AG08396 (cell line): ENCODE results near the gene QKI.
"Not testable (repeated sequence)": the region's sequence is repeated elsewhere in the genome, so short reads cannot be mapped to it uniquely, and the experiment has no call there.

Source experiments
- DNase-seq: peaks from one replicate; pipeline ENCODE4 v3.0.0; 2012; ENCODE audit warnings: low spot score, mixed read lengths

The QKI gene

DNA sequence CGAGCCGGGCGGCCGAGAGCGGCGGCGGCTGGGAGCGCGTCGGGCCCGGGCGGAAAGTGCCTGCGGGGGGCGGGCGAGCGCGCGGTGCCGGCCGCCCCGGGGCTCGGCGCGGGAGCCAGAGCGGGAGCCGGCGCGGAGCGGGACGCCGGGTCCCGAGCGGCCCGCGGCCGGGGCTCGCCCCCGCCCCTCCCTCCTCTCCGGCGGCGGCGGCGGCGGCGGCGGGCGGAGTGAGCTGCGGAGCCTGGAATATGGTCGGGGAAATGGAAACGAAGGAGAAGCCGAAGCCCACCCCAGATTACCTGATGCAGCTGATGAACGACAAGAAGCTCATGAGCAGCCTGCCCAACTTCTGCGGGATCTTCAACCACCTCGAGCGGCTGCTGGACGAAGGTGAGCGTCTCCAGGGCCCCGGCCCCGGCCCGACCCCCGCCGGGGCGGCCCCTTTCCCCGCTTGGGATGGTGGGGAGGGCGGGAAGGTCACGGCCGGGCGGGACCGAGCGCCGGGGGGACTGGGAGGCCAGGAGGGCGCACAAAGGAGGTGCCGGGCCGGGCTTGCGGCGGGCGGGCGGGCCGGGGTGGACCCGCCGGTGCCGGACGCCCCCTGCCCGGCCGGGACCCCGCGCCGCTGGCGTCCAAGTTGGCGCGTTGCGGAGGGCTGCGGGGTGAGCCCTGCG lies 565 bp downstream of the QKI start:
- DNase-seq: peak; percentile 70

DNA sequence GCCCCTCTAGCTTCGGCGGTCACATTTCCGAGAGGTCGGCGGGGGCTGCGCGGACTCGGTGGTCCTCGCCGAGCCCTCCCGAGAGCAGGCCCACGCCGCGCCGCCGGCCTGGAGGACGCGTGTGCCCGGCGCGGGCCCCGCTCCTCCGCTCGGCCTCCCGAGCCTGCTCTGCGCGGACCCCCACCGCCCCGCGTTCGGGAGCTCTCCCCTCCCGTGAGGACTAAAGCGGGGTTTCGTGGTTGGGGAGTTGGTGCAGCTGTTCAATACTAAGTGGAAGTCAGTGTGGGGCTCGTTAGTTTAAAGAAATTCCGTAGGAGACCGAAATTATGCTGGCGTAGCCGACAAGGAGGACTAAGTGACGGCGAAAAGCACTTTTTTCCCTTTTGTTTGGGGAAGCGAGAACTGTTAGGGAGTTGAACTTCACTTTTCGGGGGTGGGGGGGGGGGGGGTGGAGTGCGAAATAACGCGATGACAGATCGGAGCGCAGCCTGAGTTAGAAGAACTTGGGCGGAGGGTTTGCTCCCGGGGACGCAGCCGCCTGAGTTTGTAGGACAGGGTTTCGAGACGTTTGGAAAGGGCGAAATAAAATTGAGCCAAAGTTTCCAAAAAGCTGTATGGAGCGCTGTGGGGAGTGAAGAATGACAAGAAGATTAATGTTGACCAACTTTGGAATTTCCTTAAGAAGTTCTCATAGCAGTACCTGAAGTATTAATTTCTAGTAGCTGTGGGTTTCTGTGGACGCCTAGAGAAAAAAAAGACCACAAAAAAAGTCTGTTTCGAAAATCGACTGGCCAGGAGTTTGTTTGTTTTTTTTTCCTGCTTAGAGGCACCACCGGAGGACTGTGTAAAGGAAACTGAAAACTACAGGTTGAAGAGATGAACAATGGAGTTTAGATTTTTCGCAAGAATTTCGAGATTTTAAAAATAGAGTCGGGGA lies 1.4 kb downstream of the QKI start:
- DNase-seq: peak; percentile 74

DNA sequence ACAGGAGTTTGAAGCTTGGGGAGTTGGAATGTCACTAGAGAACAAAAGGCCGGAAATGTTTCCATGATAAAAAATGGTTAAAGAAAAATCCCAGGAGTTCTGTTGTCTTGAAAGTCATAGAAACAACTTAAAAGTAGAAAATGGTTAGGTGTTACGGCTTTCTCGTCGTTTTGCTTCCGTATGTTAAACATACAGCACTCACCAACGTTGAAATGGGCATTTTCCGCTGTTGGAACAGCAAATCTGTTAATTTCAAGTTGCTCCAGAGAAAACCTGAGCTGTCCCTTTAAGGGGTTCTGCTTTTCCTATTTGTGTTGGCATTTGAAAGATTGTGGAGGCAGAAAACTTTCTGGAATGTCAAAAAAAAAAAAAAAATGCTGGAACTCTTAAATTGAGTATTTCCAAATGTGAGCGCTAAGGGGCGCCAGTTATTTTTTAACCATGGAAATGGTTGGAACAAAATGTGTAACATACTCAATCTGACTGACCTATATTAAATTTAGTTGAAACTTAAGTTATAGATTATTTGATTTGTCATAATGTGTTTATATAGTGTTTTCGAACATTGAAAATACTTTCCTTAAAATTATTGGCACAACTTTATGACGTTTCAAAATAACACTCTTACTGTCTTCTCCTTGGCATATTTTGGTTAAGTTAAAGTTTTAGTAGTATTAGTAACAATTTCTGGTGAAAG lies 2.2 kb downstream of the QKI start:
- peak; percentile 65 for DNase-seq

DNA sequence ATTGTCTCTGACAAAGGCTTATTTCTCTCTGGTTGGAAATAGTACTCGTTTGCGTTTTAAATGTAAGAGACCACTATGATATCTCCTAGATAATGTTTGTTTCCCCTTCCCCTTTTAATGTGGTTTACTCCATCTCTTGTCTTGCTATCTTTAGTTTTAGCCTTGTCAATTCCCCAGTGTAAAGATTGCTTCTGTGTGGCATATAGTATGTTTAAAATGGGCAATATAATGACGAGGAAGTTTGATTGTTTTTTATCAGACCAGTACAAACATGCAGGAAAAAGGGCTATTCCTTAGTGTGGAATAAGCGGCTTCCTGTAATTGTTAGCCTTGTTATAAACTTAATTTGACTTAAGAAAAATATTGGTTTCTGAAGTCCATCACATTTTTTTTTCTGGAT lies 3.1 kb downstream of the QKI start:
- no peak for DNase-seq

DNA sequence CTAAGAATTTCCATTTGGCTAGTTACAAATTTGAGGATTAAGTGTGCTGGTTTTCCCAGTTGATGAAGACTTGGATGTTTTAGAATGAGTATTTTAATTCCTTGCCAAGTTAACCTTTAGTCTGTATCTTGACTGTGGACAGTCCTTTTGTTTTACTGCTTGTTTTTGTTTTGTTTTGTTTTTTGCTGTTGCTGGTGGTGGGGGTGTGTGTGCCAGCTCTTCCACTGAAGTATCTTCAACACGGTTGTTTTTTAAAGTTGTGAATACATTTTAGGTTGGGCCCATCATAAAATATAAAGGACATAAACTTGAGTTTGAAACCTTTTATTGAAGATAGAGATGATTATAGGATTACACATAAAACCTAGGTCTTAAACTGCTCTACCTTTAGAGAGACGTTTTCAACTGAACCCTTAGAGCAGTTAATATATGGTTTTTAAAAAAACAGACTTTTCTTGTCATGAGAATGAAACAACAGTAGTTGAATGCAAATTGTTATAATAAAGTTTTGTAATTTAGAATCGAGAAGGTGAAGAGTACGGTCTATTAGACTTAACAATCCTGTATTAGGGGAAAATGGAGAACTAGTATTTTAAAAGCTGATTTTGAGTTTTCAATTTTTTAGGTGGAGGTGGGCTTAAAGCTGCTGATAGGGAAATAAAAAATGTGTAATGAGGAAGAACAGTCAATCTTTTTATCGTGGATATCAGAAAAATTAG lies 4.0 kb downstream of the QKI start:
- no peak for DNase-seq

DNA sequence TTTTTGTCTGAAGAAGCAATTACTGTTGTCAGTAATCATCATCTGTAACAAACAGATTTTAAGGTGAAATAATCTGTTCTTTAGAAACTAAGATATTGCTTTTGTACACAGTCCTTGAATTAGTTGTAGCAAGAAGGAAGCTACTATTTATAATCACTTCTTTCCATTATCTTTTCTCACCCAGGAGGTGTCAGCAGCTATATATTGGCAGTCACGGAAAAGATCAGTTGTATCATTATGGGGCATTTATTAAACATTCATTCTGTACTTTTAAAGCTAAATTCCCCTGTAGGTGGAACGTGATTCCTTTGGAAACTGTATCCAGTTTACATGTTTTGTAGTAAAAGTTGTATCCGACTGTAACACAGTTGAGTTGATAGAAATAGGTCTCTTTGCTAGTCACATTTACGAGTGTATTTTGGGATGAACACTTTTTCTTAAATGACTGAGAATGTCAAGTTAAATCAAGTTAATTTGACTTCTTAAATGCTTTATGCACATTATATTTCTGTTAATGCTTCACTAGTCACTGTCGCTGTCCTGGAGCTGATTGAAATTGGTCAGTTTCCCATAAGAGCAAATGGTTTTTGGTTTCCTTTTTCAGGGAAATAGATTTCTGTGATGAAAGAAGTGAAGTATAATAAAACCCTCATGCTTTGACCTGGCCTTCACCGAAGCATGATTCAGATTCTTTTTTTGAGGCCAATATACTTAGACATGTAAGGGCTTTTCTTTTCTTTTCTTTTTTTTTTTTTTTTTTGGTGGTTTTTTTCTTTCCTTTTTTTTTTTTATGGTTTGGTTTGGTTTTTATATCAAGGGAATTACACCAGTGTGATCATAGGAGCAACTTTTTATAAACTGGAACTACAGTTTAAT lies 5.1 kb downstream of the QKI start:
- DNase-seq: no peak

DNA sequence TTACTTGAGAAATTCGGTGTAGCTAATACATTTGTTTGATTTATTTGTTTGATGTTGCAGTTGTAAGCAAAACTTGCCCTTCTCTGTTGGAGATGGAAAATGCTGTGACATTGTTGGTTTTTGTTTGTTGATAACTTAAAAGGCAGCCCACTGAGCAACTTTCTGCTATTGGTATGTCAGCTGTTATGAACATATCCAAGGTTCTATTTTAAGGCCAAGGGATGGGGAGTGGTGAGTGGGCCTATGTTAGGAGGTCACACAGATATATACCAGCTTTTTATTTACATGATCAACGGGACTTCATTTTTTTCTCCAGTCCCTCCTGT lies 5.7 kb downstream of the QKI start:
- no peak for DNase-seq

DNA sequence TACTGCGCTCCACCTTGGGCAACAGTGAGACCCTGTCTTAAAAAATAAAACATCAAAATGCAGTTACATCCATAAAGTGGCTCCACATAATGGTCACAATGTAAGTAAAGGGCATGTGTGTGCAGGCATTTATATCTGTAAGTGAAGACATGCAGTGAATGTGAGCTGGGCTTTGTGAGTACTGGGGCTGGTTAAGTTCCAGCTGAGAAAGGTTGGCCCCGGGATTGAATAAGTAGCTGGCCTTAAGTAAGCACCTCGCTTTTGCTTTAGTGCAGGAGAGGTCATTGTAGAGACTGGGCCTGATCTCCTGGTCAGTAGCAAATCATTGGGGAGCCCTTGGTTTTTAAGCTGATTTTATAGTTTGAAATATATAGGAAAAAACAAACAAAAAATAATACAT lies 8.0 kb downstream of the QKI start:
- DNase-seq: no peak

DNA sequence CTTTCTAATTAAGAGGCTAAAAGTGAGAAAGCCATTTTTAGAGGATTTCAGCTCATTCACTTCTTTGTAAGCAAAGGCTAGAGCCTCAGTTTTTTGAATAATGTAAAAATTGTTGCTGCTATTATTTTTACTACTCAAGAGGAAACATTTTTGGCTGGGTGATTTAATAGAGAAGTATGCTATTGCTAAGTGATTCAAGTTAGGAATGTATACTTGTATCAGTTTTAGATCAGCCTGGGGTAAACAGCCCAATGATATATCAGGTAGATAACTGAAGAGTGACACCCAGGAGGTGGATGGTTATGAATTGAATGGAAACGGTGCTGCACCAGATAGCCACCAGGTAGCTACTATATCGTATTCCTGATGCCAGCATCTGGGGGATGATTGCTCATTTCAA lies 9.2 kb downstream of the QKI start:
- no peak for DNase-seq

DNA sequence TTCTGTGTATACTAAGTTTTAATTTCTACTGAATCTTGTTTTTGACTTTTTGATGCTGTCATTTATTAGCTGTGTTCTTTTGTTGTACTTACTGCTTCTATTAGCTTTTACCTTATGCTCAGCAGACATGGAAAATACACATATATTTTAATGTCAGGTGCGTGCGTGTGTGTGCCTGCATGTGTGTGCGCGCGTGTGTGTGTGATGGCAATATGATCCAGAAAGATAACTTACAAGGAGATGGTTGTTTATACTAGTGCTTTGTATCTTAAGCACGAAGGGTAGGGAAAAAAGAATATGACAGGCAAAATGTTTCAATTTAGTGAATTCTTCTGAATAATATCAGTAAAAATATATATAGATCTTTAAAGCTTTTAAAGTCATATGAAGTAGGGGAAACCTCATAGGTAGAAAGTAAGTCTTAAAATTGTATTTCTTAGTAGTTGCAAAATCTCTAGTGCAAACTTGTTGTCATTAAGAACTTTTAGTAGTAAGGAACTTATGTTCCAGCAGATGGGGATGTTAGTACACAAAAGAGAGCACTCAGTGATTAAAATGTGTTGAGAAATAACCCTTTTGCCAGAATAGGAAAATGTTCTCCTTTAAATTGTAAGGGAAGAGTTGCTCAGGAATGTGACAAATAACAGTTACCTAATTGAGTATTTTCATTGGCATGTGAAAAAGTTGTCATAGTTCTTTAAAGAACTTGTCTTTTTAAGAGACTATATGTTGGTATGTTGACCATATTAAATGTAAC lies 13.2 kb downstream of the QKI start:
- DNase-seq: no peak

DNA sequence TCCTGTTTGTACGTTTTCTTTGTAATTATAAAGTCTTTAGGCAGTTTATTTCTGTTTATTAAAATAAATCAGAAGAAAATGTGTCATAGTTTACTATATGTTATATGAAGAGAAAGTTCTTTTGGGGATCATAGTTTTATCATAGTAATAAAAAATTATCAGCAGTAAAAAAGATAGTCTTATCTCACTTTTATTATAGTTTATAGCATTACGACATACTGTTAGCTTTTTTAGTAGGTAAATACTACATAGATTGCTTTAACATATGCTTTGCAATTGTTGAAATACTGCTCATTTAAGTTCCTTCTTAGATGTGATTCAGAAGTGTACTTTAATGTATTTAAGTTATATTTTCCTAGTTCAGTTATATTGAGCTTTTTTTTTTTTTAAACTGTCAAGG lies 13.9 kb downstream of the QKI start:
- no peak for DNase-seq

DNA sequence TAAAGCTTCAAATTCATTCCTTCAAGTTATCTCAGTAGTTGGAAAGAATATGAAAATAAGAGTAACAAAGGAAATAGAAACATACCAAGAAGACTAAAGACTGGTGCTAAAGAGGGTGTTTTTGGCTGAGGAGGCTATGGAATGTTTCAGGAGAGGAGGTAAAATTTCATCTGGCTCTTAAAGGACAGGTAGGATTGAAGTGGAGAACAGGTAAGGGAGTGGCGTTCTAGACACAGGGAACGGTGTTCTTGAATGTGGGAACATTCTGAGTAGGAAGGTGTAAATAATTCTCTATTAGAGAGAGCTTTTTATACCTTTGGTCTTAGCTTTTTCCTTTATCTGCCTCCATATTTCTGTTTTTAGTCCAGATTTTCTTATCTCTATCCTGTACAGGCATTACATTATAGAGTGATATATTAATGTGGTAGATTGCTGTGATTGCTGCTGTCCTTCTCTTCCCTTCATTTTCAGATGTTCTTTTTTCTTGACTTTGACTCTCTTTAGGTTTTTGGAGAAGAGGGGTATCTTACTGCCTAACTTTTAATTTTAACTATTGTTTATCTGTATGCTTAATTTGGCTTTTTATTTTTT lies 15.4 kb downstream of the QKI start:
- DNase-seq: no peak

DNA sequence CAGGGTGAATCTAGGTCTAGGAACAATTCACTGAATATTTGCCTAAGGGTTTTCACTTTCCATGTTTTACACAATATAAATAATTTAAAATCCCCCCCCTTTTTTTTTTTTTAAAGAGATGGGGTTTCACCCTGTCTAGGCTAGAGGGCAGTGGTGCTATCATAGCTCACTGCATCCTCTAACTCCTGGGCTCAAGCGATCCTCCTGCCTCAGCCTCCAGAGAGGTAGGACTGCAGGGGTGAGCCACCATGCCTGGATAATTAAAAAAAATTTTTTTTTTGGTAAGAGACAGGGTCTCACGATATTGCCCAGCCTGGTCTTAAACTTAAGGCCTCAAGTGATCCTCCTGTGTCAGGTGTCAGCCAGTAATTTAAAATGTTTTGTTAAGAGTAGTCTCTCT lies 17.8 kb downstream of the QKI start:
- no peak for DNase-seq

DNA sequence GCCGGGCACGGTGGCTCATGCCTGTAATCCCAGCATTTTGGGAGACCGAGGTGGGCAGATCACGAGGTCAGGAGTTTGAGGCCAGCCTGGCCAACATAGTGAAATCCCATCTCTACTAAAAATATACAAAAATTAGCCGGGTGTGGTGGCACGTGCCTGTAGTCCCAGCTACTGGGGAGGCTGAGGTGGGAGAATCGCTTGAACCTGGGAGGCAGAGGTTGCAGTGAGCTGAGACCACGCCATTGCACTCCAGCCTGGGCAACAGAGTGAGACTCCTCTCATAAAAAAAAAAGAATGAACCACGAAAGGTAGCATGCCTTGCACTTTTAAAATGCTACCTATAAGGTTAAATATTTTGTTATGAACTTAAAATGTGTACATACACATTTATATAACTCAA lies 19.0 kb downstream of the QKI start:
- DNase-seq: not testable (repeated sequence)

DNA sequence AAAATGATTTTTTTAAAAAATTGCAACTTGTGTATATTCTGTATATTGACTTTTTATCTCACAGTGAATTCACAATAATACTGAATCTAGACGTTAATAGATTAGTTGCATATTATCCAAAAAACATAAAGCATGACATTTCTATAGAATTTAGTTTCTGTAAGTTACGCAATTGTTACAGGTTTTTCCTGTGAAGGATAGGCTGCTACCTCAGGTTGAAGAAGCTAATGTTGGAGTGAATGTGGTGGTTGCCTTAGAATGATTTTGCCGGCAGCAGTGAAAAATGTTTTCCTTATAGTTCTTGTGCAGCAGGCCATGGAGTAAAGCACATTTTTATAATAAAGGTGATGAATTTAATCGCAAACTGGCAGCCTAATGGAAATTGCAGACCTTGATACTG lies 20.5 kb downstream of the QKI start:
- DNase-seq: no peak

DNA sequence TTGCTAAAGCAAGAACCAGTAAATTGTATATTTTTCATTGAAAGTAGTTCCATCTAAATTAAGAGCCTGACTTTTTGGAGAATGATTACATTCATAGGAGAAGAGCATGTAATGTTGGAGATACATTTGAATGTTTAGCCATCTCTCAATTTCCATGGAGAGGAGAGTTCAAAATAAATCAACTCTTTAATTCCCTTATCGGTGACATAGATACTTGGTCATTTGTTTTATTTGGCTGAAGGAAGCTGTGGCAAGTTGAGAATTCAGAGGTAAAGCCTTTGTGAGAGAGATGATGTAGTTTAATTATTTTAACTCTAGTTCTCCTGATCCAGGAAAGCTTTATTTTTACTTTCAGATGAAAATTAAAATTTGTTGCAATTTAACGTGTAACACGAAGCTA lies 22.3 kb downstream of the QKI start:
- DNase-seq: no peak

DNA sequence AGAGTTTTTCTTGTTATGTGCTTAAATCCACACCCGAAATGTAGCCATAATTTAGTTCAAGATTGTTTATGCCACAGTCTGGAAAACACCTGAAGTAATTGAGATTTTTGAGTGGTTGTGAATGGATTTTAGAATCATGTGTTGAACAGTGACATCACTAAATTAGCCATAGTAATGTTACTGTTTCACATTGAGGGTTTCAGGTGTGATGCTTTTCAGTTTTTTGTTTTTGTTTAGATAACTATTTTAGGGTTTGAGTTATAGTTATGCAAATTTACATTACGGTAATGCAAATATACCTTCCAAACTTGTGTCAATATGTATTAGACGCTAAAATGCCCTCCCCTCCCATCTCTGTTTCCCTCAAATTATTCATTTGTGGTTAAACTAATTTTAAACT lies 22.9 kb downstream of the QKI start:
- DNase-seq: no peak

DNA sequence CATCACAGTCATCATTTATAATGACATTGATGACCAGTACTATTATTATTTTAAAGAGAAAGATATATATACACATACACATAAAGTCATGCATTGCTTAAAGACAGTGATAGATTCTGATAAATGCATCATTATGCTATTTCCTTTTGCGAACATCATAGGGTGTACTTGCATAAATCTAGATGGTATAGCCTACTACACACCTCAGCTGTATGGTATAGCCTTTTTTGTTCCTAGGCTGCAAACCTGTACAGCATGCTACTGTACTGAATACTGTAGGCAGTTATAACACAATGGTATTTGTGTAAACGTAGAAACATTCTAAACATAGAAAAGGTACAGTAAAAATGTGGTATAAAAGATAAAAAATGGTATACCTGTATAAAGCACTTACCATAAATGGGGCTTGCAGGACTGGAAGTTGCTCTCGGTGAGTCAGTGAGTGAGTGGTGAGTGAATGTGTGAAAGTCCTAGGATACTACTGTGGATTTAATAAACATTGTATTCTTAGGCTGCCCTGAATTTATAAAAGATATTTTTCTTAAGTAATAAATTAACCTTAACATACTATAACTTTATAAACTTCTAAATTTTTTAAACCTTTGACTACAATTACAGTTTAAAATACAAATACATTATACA lies 23.9 kb downstream of the QKI start:
- no peak for DNase-seq

DNA sequence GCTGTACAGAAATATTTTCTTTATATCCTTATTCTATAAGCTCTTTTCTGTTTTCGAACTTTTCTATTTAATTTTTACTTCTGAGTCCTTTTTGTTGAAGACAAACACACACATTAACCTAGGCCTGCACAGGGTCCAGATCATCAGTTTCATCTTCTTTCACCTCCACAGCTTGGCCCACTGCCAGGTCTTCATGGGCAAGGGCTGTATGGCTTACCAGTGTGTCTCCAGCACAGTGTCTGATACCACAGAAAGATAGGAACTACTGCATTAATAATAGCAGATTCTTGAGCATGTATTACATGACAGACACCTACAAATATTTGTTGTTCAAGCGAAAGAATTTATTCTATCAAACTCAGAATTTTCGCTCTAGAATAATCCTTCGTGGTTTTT lies 24.4 kb downstream of the QKI start:
- no peak for DNase-seq

DNA sequence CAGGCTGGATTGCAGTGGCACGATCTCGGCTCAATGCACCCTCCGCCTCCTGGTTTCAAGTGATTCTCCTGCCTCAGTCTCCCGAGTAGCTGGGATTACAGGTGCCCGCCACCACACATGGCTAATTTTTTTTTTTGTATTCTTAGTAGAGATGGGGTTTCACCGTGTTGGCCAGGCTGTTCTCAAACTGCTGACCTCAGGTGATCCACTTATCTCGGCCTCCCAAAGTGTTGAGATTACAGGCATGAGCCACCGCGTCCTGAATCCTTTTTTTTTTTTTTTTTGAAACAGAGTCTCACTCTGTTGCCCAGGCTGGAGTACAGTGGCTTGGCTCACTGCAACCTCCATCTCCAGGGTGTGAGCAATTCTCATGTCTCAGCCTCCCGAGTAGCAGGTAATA lies 24.9 kb downstream of the QKI start:
- not testable (repeated sequence) for DNase-seq
